HCT116 (cell line): Measurements from ENCODE around the gene ABCF3. TPM values are rescaled to one million over a fixed set of nuclear protein-coding genes. Genes with fewer than 3 reads are reported as not detected.

ENCODE experiments used
- ATAC-seq: fragments of 200-7000 bp; cut with Tn5 transposase; 2 replicates; pipeline ENCODE4 v1.9.1; 2020; ENCODE audit warnings: mild to moderate bottlenecking, moderate library complexity
- BruUV-seq: library from RNA; stranded (reverse); fragments of 400-500 nt; replicated peaks from 2 replicates; lab custom pipeline; 2021; lab: Mats Ljungman, UMichigan
- CTCF ChIA-PET: fragments of 300-600 bp; sonication (Branson Sonifier 250); formaldehyde crosslinking; loops from one replicate; lab custom pipeline; 2021; ENCODE audit warnings: antibody characterized with exemption; lab: Charles Lee
- POLR2A ChIA-PET: fragments of 300-600, 350-600 bp; sonication (Branson Sonifier 250); formaldehyde crosslinking; loops from one replicate; lab custom pipeline; 2021; ENCODE audit warnings: antibody characterized with exemption; lab: Charles Lee
- RAD21 ChIA-PET, 2 experiments: fragments of 300-600 bp; sonication (Branson Sonifier 250); formaldehyde crosslinking; loops; one replicate each; lab custom pipeline; 2023; ENCODE audit warnings: low total read pairs in 2 of 2; ENCODE audit not compliant: uncharacterized antibody in 2 of 2, unreplicated experiment in 2 of 2, low non-redundant PET in 1 of 2; lab: Charles Lee
- DNase-seq: peaks from one replicate; pipeline ENCODE4 v3.0.0-alpha.2; 2010; ENCODE audit warnings: low read depth, low spot score
- H2AFZ ChIP-seq: fragments of 200-600 bp; shearing (Covaris generic), sonication (generic); 2 replicates; pipeline ENCODE4 v1.6.1; 2017; ENCODE audit warnings: low read depth, mixed run types, mixed read lengths, antibody characterized with exemption, low read length; ENCODE audit not compliant: poor library complexity, severe bottlenecking
- H3K27ac ChIP-seq: 2 replicates; pipeline ENCODE4 v1.5.1; 2012; ENCODE audit warnings: low read depth, low read length
- H3K27me3 ChIP-seq: fragments of 200-600 bp; sonication (generic); 2 replicates; pipeline ENCODE4 v1.6.1; 2016; ENCODE audit warnings: mixed run types, low read length, mixed read lengths; ENCODE audit not compliant: insufficient read depth
- H3K36me3 ChIP-seq, 2 experiments: fragments of 200-500 bp in 1 of 2; fragments of 200-600 bp in 1 of 2; sonication (Bioruptor generic) in 1 of 2; sonication (generic) in 1 of 2; 2 replicates each; pipeline versions ENCODE4 v1.5.1 to v1.6.1; 2014 to 2016; ENCODE audit warnings: low read length in 2 of 2, inconsistent platforms in 1 of 2, mixed read lengths in 1 of 2, mixed run types in 1 of 2; ENCODE audit not compliant: insufficient read depth in 2 of 2, control insufficient read depth in 1 of 2
- H3K4me1 ChIP-seq, 2 experiments: fragments of 200-600 bp in 1 of 2; sonication (generic) in 1 of 2; 2 replicates each; pipeline versions ENCODE4 v1.5.1 to v1.6.1; 2012 to 2017; ENCODE audit warnings: low read length in 2 of 2, inconsistent platforms in 1 of 2, mild to moderate bottlenecking in 1 of 2, mixed read lengths in 1 of 2, mixed run types in 1 of 2, moderate library complexity in 1 of 2; ENCODE audit not compliant: insufficient read depth in 2 of 2, control insufficient read depth in 1 of 2
- H3K4me2 ChIP-seq: fragments of 200-600 bp; sonication (generic); 2 replicates; pipeline ENCODE4 v1.6.1; 2017; ENCODE audit warnings: mixed run types, low read length, mixed read lengths
- H3K4me3 ChIP-seq, 2 experiments: fragments of 200-600 bp in 1 of 2; sonication (generic) in 1 of 2; replicated peaks in 1 of 2; 2 replicates each; pipeline ENCODE4 v1.5.1; 2011 to 2016; ENCODE audit warnings: low read length in 2 of 2, control low read depth in 1 of 2, low read depth in 1 of 2, mild to moderate bottlenecking in 1 of 2, mixed read lengths in 1 of 2, mixed run types in 1 of 2
- H3K79me2 ChIP-seq: fragments of 200-600 bp; sonication (generic); 2 replicates; pipeline ENCODE4 v1.6.1; 2017; ENCODE audit warnings: mild to moderate bottlenecking, mixed run types, low read length, moderate library complexity, mixed read lengths; ENCODE audit not compliant: insufficient read depth
- H3K9ac ChIP-seq: fragments of 200-600 bp; sonication (generic); 2 replicates; pipeline ENCODE4 v1.6.1; 2016; ENCODE audit warnings: low read length, mixed read lengths
- H3K9me2 ChIP-seq: fragments of 200-600 bp; sonication (generic), shearing (Covaris generic); 2 replicates; pipeline ENCODE4 v1.6.1; 2017; ENCODE audit warnings: mixed run types, mild to moderate bottlenecking, moderate library complexity; ENCODE audit not compliant: insufficient read depth
- H3K9me3 ChIP-seq, 2 experiments: fragments of 200-500 bp in 1 of 2; fragments of 200-600 bp in 1 of 2; sonication (Bioruptor generic) in 1 of 2; sonication (generic) in 1 of 2; 2 replicates each; pipeline ENCODE4 v1.6.1; 2014 to 2017; ENCODE audit warnings: low read length in 2 of 2, mixed read lengths in 2 of 2, inconsistent platforms in 1 of 2, low read depth in 1 of 2, mild to moderate bottlenecking in 1 of 2, mixed run types in 1 of 2, moderate library complexity in 1 of 2; ENCODE audit not compliant: control insufficient read depth in 1 of 2, insufficient read depth in 1 of 2
- H4K20me1 ChIP-seq: fragments of 200-600 bp; sonication (generic), shearing (Covaris generic); 2 replicates; pipeline ENCODE4 v1.6.1; 2017; ENCODE audit warnings: mixed run types, mild to moderate bottlenecking, moderate library complexity; ENCODE audit not compliant: insufficient read depth
- CBX3 ChIP-seq: IDR thresholded peaks from 2 replicates; pipeline ENCODE4 v1.6.1; 2012; ENCODE audit warnings: low read depth
- CEBPB ChIP-seq: IDR thresholded peaks from 2 replicates; pipeline ENCODE4 v1.6.1; 2012; ENCODE audit warnings: low read depth
- EGR1 ChIP-seq: IDR thresholded peaks from 2 replicates; pipeline ENCODE4 v1.6.1; 2012; ENCODE audit warnings: low read depth
- FOSL1 ChIP-seq: IDR thresholded peaks from 2 replicates; pipeline ENCODE4 v1.6.1; 2012; ENCODE audit warnings: low read depth
- SIN3A ChIP-seq: IDR thresholded peaks from 2 replicates; pipeline ENCODE4 v1.6.1; 2012; ENCODE audit warnings: low read depth
- SRF ChIP-seq: IDR thresholded peaks from 2 replicates; pipeline ENCODE4 v1.6.1; 2012; ENCODE audit warnings: low read depth
- TCF7L2 ChIP-seq: IDR thresholded peaks from 2 replicates; pipeline ENCODE4 v1.7.0; 2011; ENCODE audit warnings: borderline replicate concordance, inconsistent platforms; ENCODE audit not compliant: insufficient read depth, insufficient read length; ENCODE audit errors: extremely low read depth
- ZNF274 ChIP-seq: fragments of 200-500 bp; sonication (Bioruptor generic); IDR thresholded peaks from 2 replicates; pipeline ENCODE4 v1.6.1; 2014; ENCODE audit warnings: mild to moderate bottlenecking, low read depth, low read length, inconsistent platforms
- intact Hi-C: fragments of 100-400 bp; cut with micrococcal nuclease; formaldehyde crosslinking; loops from 2 replicates; pipeline ENCODE4 v1.10.0; 2022
- total RNA-seq: library from RNA; stranded (reverse); gene quantifications from one replicate; pipeline ENCODE4 v1.2.1, GENCODE V29; 2021; ENCODE audit not compliant: unreplicated experiment
- TF ChIP-seq, protein P1 (sequence below), 3 experiments: fragments of 200-600 bp in 1 of 3; sonication (generic) in 1 of 3; IDR thresholded peaks in 2 of 3; conservative IDR thresholded peaks in 1 of 3; 2 replicates each; pipeline ENCODE4 v1.5.1; 2012 to 2017; ENCODE audit warnings: low read depth in 2 of 3, low read length in 2 of 3, antibody characterized with exemption in 1 of 3, borderline replicate concordance in 1 of 3, control low read depth in 1 of 3, mild to moderate bottlenecking in 1 of 3, mixed read lengths in 1 of 3, mixed run types in 1 of 3, moderate library complexity in 1 of 3; ENCODE audit not compliant: insufficient read depth in 1 of 3
- TF ChIP-seq, protein P2 (sequence below): IDR thresholded peaks from 2 replicates; pipeline ENCODE4 v1.6.1; 2012; ENCODE audit warnings: low read depth
- TF ChIP-seq, protein P3 (sequence below): IDR thresholded peaks from 2 replicates; pipeline ENCODE4 v1.6.1; 2011; ENCODE audit warnings: mild to moderate bottlenecking, low read length, moderate library complexity; ENCODE audit not compliant: insufficient replicate concordance; ENCODE audit errors: extremely low read depth
- TF ChIP-seq, protein P4 (sequence below): IDR thresholded peaks from 2 replicates; pipeline ENCODE4 v1.6.1; 2012

ABCF3 gene
- total RNA-seq, 1 experiment from 2014 or later = 74.6 TPM

DNA sequence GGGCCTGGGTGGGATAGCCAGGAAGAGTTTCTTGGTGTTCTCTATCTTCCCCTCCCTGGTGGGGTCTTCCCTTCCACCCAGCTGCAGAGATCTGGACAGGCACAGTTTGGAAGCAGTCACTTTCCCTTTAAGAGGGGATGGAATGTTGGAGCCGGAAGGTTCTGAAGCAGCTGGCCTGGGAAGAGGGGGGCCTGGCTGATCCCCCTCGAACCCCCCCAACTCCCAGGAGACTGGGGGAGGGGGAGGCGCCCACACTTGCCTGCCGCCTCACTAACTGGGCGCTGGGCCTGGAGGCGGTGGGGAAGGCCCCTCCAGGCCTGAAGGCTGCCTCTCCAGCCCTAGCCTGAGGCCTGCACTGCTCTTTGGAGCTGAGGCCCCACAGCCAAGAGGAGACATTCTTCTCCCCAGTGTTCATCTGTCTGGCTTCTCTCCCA lies 29.5 kb upstream of the ABCF3 start:
- no peaks in the 10 kb centered on the region for H3K27me3 ChIP-seq
- peaks cover 7 to 21% of the 10 kb centered on the region in 2 experiments; a peak in 3 of 4 replicates for H3K4me1 ChIP-seq
- DNase-seq (no peak), ATAC-seq (peak; percentile 21)
- ChIA-PET POLR2A (no interaction called here), RAD21 (no interaction called here)
- peak overlapping the region; percentile 82 to 93 for H3K4me3 ChIP-seq
- H4K20me1 ChIP-seq = no peaks in the 10 kb centered on the region
- H3K79me2 ChIP-seq = peaks cover 53% of the 10 kb centered on the region
- intact Hi-C loops = no loop called here
- H3K9me2 ChIP-seq = no peaks in the 10 kb centered on the region
- peak overlapping the region; percentile 89 for H3K27ac ChIP-seq
- H3K4me2 ChIP-seq = peak overlapping the region; percentile 84
- H3K9me3 ChIP-seq = no peaks in the 10 kb centered on the region
- no peak overlapping the region for H2AFZ ChIP-seq
- BruUV-seq = no TSS peak
- peak; percentile 71 for TF ChIP-seq TCF7L2
- no peak for TF ChIP-seq SIN3A
- TF ChIP-seq, protein P1, sequence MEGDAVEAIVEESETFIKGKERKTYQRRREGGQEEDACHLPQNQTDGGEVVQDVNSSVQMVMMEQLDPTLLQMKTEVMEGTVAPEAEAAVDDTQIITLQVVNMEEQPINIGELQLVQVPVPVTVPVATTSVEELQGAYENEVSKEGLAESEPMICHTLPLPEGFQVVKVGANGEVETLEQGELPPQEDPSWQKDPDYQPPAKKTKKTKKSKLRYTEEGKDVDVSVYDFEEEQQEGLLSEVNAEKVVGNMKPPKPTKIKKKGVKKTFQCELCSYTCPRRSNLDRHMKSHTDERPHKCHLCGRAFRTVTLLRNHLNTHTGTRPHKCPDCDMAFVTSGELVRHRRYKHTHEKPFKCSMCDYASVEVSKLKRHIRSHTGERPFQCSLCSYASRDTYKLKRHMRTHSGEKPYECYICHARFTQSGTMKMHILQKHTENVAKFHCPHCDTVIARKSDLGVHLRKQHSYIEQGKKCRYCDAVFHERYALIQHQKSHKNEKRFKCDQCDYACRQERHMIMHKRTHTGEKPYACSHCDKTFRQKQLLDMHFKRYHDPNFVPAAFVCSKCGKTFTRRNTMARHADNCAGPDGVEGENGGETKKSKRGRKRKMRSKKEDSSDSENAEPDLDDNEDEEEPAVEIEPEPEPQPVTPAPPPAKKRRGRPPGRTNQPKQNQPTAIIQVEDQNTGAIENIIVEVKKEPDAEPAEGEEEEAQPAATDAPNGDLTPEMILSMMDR (IDR thresholded peaks at IDR 0.05 in 2 of 3, conservative IDR thresholded peaks at IDR 0.05 in 1 of 3; ENCODE audit: borderline replicate concordance in 1 of 3, insufficient read depth in 1 of 3, low read depth in 2 of 3, low read length in 2 of 3) = no peak
- no peak for TF ChIP-seq FOSL1
- TF ChIP-seq, protein P2, sequence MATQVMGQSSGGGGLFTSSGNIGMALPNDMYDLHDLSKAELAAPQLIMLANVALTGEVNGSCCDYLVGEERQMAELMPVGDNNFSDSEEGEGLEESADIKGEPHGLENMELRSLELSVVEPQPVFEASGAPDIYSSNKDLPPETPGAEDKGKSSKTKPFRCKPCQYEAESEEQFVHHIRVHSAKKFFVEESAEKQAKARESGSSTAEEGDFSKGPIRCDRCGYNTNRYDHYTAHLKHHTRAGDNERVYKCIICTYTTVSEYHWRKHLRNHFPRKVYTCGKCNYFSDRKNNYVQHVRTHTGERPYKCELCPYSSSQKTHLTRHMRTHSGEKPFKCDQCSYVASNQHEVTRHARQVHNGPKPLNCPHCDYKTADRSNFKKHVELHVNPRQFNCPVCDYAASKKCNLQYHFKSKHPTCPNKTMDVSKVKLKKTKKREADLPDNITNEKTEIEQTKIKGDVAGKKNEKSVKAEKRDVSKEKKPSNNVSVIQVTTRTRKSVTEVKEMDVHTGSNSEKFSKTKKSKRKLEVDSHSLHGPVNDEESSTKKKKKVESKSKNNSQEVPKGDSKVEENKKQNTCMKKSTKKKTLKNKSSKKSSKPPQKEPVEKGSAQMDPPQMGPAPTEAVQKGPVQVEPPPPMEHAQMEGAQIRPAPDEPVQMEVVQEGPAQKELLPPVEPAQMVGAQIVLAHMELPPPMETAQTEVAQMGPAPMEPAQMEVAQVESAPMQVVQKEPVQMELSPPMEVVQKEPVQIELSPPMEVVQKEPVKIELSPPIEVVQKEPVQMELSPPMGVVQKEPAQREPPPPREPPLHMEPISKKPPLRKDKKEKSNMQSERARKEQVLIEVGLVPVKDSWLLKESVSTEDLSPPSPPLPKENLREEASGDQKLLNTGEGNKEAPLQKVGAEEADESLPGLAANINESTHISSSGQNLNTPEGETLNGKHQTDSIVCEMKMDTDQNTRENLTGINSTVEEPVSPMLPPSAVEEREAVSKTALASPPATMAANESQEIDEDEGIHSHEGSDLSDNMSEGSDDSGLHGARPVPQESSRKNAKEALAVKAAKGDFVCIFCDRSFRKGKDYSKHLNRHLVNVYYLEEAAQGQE = no peak
- no peak for TF ChIP-seq CEBPB
- TF ChIP-seq, protein P3, sequence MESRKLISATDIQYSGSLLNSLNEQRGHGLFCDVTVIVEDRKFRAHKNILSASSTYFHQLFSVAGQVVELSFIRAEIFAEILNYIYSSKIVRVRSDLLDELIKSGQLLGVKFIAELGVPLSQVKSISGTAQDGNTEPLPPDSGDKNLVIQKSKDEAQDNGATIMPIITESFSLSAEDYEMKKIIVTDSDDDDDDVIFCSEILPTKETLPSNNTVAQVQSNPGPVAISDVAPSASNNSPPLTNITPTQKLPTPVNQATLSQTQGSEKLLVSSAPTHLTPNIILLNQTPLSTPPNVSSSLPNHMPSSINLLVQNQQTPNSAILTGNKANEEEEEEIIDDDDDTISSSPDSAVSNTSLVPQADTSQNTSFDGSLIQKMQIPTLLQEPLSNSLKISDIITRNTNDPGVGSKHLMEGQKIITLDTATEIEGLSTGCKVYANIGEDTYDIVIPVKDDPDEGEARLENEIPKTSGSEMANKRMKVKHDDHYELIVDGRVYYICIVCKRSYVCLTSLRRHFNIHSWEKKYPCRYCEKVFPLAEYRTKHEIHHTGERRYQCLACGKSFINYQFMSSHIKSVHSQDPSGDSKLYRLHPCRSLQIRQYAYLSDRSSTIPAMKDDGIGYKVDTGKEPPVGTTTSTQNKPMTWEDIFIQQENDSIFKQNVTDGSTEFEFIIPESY = no peak
- TF ChIP-seq CBX3 = no peak
- TF ChIP-seq, protein P4, sequence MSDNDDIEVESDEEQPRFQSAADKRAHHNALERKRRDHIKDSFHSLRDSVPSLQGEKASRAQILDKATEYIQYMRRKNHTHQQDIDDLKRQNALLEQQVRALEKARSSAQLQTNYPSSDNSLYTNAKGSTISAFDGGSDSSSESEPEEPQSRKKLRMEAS = 0 out of 2 replicates have a peak, but pooled peaks have one; percentile 16
- TF ChIP-seq SRF = no peak
- TF ChIP-seq ZNF274 = no peak
- TF ChIP-seq EGR1 = no peak
- TF ChIP-seq, all 23 proteins: peak for 2
- peak overlapping the region; percentile 82 for H3K9ac ChIP-seq
- no peaks in the 10 kb centered on the region for H3K36me3 ChIP-seq
- CTCF ChIA-PET = no interaction called here
